Measurements from ENCODE around the gene TEX19.

The TEX19 gene

GRCh38 chr17:82412535-82413520 lies 53.8 kb downstream of the TEX19 start:
- no peak for DNase-seq
